Measurements from ENCODE around the gene GAGE12G. TPM values are rescaled to one million over a fixed set of nuclear protein-coding genes. Genes with fewer than 3 reads are reported as not detected.

The GAGE12G gene
- total RNA-seq, 1 donor from 2014 or later = not detected

- peaks cover 2% of the 10 kb centered on the region for H3K9me3 Mint-ChIP-seq (ENCODE audit: unreplicated experiment)
- TF ChIP-seq, protein P1, sequence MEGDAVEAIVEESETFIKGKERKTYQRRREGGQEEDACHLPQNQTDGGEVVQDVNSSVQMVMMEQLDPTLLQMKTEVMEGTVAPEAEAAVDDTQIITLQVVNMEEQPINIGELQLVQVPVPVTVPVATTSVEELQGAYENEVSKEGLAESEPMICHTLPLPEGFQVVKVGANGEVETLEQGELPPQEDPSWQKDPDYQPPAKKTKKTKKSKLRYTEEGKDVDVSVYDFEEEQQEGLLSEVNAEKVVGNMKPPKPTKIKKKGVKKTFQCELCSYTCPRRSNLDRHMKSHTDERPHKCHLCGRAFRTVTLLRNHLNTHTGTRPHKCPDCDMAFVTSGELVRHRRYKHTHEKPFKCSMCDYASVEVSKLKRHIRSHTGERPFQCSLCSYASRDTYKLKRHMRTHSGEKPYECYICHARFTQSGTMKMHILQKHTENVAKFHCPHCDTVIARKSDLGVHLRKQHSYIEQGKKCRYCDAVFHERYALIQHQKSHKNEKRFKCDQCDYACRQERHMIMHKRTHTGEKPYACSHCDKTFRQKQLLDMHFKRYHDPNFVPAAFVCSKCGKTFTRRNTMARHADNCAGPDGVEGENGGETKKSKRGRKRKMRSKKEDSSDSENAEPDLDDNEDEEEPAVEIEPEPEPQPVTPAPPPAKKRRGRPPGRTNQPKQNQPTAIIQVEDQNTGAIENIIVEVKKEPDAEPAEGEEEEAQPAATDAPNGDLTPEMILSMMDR (IDR thresholded peaks at IDR 0.05; ENCODE audit: partially characterized antibody, unreplicated experiment) = no peak
- no peaks in the 10 kb centered on the region for H3K27me3 Mint-ChIP-seq (ENCODE audit: unreplicated experiment)
- no peak for DNase-seq
- no peak overlapping the region for H3K4me3 Mint-ChIP-seq (ENCODE audit: unreplicated experiment)
- H3K4me1 Mint-ChIP-seq (ENCODE audit: low read depth, unreplicated experiment) = no peaks in the 10 kb centered on the region
- H3K27ac Mint-ChIP-seq (ENCODE audit: unreplicated experiment) = no peak overlapping the region
- no peaks in the 10 kb centered on the region for H3K36me3 Mint-ChIP-seq (ENCODE audit: unreplicated experiment)
These were observed 40.6 kb downstream of the GAGE12G start for GRCh38 chrX:49610718-49611310.

- Mint-ChIP-seq H3K4me1 (ENCODE audit: low read depth, unreplicated experiment) (no peaks in the 10 kb centered on the region), H3K9me3 (ENCODE audit: unreplicated experiment) (no peaks in the 10 kb centered on the region), H3K4me3 (ENCODE audit: unreplicated experiment) (no peak overlapping the region), H3K27ac (ENCODE audit: unreplicated experiment) (no peak overlapping the region), H3K27me3 (ENCODE audit: unreplicated experiment) (peaks cover 2% of the 10 kb centered on the region), H3K36me3 (ENCODE audit: unreplicated experiment) (no peaks in the 10 kb centered on the region)
- no peak for DNase-seq
- TF ChIP-seq, protein P1 (IDR thresholded peaks at IDR 0.05; ENCODE audit: partially characterized antibody, unreplicated experiment) = no peak
These were observed 48.4 kb downstream of the GAGE12G start for GRCh38 chrX:49618574-49618973.

Other genes starting within 250 kb of the GAGE12G start
- gene GAGE12J, start 248.4 kb upstream of the GAGE12G start, total RNA-seq (ENCODE audit: unreplicated experiment) = not detected
- not detected for gene GAGE13, start 238.8 kb upstream of the GAGE12G start, total RNA-seq (ENCODE audit: unreplicated experiment)
- gene GAGE12C, start 38.2 kb upstream of the GAGE12G start, total RNA-seq (ENCODE audit: unreplicated experiment) = not detected
- gene GAGE12D, start 28.7 kb upstream of the GAGE12G start, total RNA-seq (ENCODE audit: unreplicated experiment) = not detected
- not detected for gene GAGE12E, start 19.1 kb upstream of the GAGE12G start, total RNA-seq (ENCODE audit: unreplicated experiment)
- not detected for gene GAGE12F, start 9.6 kb upstream of the GAGE12G start, total RNA-seq (ENCODE audit: unreplicated experiment)
- gene GAGE12H, start 9.5 kb downstream of the GAGE12G start, total RNA-seq (ENCODE audit: unreplicated experiment) = not detected
- not detected for gene GAGE2A, start 19.1 kb downstream of the GAGE12G start, total RNA-seq (ENCODE audit: unreplicated experiment)
- gene GAGE1, start 28.6 kb downstream of the GAGE12G start, total RNA-seq (ENCODE audit: unreplicated experiment) = not detected
- gene PAGE1, start 125.6 kb downstream of the GAGE12G start, total RNA-seq (ENCODE audit: unreplicated experiment) = not detected